ENCODE results near the gene NUP50. TPM values are rescaled to one million over a fixed set of nuclear protein-coding genes. Genes with fewer than 3 reads are reported as not detected.

Gene NUP50
- total RNA-seq, 1 experiment from 2014 or later, result 58.6 TPM

DNA sequence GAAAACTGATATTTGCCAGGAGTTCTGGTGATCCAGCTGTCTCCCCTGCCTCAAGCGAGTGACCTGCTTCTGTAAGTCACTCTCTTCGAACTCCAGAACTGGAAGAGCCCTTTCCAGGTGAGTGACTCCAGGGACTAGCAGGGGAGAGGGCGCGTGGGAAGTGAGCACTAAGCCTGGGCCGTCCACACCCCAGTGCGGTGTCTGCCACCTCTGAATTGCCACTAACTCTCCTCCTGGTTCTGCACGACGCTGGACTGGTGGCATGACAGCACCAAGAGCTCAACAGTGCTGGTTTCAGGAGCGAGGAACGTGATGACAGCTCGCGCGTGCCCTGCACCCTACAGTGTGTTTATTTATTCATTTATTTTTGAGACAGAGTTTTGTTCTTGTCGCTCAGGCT is 54.1 kb downstream of the NUP50 start:
- Histone ChIP-seq H3K4me1 (peaks cover 9% of the 10 kb centered on the region; the same call in 1 of the 2 replicates), H3K36me3 (no peaks in the 10 kb centered on the region), H3K9me3 (replicated peaks) (no peaks in the 10 kb centered on the region), H3K27me3 (no peaks in the 10 kb centered on the region), H3K27ac (no peak overlapping the region), H3K4me3 (no peak overlapping the region)
- no peak for DNase-seq

DNA sequence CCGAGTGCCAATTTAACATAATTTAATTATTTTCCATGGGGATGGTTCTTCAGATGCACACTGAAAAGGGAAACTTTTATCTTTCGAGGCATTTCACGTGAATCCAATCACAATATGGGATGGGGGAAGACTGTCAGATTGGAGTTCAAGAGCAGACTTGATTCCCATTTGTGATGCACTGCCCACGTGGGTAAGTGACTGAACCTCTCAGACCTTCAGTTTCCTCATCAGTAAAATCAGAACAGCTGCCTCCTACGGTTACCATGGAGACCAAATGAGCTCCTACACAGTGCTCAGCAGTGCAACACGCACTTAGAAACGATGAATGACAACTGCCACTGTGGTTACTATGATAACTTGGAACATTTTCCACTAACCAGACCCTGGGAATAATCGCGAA is 55.3 kb downstream of the NUP50 start:
- Histone ChIP-seq H3K4me1 (peaks cover 9% of the 10 kb centered on the region; the same call in 1 of the 2 replicates), H3K27me3 (no peaks in the 10 kb centered on the region), H3K4me3 (no peak overlapping the region), H3K27ac (no peak overlapping the region), H3K9me3 (replicated peaks) (no peaks in the 10 kb centered on the region), H3K36me3 (no peaks in the 10 kb centered on the region)
- peak; percentile 50 to 64 for DNase-seq

DNA sequence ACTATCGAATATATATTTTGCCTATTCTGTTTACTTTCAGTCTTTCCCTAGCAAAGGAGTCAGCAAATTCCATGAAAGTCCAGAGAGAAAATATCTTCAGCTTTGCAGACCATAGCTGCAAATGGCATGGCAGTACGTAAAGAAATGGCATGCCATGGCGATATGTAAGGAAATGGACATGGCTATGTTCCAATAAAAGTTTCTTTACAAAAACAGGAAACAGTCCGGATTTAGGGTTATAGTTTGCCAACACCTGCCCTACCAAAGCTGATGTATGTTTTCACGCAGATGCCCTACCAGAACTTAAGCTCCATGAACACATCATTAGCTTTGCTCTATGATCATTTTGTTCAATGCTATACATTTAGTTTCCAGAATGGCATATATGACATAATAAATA is 57.5 kb downstream of the NUP50 start:
- Histone ChIP-seq H3K27ac (no peak overlapping the region), H3K9me3 (replicated peaks) (no peaks in the 10 kb centered on the region), H3K36me3 (no peaks in the 10 kb centered on the region), H3K4me3 (no peak overlapping the region), H3K27me3 (no peaks in the 10 kb centered on the region), H3K4me1 (peaks cover 9% of the 10 kb centered on the region; the same call in 1 of the 2 replicates)
- no peak for DNase-seq

DNA sequence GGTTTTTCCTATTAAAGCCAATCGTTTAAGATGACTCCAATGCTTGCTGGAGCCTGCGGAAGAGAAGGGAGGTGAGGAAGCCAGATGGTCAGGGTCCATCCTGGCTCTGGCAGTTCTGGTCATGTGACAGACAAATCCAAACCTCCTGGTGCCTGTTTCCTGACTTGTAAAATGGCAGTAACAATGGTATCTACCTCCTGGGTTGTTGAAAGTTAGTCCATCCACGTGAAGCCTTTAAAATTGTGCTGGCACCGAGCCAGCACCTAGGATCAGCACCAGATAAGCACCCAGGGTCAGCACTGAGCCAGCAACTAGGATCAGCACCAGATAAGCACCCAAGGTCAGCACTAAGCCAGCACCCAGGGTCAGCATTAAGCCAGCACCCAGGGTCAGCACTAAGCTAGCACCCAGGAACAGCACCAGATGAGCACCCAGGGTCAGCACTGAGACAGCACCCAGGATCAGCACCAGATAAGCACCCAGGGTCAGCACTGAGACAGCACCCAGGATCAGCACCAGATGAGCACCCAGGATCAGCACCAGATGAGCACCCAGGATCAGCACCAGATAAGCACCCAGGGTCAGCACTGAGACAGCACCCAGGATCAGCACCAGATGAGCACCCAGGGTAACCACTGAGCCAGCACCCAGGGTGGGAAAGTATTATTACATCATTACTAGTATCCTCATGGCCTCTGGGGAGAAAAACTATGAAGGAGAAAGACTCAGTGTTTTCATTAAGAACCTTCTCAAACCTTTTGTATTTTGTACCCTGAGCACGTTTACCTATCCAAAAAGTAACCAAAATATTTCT is 59.8 kb downstream of the NUP50 start:
- Histone ChIP-seq H3K27me3 (no peaks in the 10 kb centered on the region), H3K36me3 (no peaks in the 10 kb centered on the region), H3K4me3 (no peak overlapping the region), H3K4me1 (peaks cover 4% of the 10 kb centered on the region; the same call in 1 of the 2 replicates), H3K27ac (no peak overlapping the region), H3K9me3 (replicated peaks) (no peaks in the 10 kb centered on the region)
- DNase-seq, result no peak

DNA sequence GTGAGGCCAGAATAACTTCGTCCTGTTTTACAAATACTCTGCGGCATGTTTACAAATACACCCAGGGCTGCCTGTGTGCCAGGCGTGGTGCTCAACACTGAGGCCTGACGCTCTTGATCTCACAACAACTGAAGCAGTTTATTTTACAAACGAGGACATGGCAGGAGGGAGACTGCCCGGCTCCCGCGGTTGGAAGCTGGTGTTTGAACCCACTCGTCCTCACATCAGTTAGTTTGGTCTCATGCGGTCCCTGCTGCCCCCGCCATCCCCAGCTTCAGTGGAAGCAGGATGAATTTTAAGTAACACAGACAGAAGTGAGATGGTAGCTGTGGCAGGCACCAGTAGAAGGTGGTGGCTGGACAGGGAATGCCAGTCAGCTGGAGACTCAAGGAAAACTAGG is 60.6 kb downstream of the NUP50 start:
- DNase-seq, result no peak
- no peaks in the 10 kb centered on the region for H3K4me1 ChIP-seq

DNA sequence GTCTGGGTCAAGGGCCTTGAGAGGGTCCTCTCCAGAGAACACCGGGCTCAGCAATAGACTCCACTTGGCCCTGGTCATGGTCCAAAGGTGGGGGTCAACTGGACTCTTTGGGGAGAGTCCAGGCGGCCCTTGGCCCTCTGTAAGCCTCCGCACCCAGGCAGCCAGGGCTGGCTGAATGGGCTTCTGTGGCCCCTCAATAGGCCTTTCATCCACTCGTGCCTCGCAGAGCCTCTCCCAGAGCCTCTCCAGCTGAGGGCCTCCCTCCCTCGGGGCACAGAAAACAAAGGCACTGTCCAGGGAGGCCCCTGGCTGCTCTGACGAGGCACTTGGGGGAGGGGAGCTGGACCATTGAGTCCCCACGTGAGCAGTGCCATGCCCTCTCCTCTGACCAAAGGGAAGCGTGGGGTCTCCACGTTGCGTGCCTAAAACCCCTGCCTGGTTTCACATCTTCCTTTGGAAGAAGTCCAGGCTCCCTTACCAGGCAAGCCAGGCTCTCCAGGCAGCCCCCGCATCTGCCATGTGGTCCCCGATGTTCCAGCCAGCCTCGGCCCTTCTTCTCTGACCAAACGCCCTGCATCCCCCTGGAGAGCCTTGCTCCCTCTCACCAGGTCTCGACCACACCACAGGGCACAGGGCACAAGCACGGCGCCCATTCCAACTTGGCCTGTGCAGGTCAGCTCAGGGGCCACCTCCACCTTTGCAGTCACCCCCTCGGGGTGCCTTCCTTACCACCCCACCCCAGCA is 61.4 kb downstream of the NUP50 start:
- Histone ChIP-seq H3K4me3 (no peak overlapping the region), H3K4me1 (no peaks in the 10 kb centered on the region), H3K27ac (no peak overlapping the region), H3K36me3 (no peaks in the 10 kb centered on the region), H3K27me3 (no peaks in the 10 kb centered on the region), H3K9me3 (replicated peaks) (no peaks in the 10 kb centered on the region)
- DNase-seq, result no peak

More for the DNA sequence above, 60.6 kb downstream of the NUP50 start:
- Histone ChIP-seq H3K4me3 (no peak overlapping the region), H3K36me3 (no peaks in the 10 kb centered on the region), H3K9me3 (replicated peaks) (no peaks in the 10 kb centered on the region), H3K27me3 (no peaks in the 10 kb centered on the region), H3K27ac (no peak overlapping the region)

DNA sequence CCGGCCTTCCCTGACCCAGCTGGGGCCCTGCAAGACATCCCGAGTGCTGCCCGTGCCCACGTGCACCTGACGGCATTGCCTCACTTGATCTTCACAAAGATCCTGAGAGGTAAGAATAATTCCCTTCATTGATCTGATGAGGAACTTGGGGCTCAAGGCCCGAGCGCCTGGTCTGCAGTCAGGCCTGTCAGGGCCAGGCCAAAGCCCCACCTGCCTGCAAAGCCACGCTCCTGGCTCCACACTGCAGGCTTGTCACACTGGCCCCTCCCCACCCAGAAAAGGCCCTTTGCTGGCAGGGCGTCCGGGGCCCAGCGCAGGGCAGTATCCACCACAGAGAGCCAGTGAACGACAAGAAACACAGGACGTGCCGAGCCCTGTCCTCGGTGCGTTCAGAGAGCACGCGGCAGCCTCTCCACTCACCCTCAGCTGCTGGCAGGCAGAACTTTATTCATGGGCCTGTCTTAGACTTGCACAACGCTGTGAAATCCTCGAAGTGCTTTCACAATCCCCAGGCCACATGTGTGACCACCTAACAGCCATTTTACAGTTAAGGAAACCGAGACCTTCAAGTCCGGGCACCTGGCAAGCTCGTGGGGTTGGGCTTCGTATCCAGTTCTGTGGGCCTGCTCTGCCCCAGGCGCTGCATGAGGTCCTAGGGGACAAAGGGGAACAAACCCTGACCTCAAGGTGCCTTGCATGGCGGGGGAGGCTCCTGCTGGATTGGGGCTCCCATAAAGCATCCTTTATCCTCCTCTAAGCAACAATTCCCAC is 62.2 kb downstream of the NUP50 start:
- H3K36me3 ChIP-seq, result no peaks in the 10 kb centered on the region
- H3K27ac ChIP-seq, result no peak overlapping the region
- no peaks in the 10 kb centered on the region for H3K9me3 ChIP-seq (replicated peaks)
- H3K4me3 ChIP-seq, result no peak overlapping the region
- H3K27me3 ChIP-seq, result no peaks in the 10 kb centered on the region
- DNase-seq, result no peak
- no peaks in the 10 kb centered on the region for H3K4me1 ChIP-seq

DNA sequence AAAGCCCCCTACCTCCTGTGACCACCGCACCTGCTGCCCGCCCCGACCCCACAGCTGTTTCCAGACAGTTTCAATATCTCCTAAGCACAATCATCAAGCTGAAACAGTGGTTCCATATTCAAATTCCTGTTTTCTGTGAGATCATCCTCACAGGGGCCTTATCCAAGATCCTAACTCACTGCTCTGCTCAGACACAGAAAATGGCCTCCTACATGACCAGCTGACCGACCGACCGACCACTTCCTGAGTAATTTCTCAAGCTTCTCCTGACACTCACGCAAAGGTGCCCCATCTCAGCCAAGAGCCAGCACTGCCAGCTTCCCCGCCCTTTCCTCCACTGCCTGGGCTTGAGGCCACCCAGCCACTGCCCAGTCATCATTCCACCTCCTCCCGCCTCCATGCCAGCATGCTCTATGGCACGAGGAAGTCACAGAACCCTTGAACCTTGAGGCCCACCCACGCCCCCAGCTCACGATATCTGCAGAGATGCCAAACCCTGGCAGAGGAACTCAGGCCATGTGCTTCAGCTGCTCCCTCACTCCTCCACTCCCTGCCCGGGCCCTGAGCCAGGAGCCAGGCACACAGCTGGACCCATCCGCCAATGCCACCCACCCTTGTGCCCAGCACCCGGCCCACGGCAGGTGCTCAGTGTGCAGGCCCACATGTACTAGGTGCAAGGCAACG is 62.9 kb downstream of the NUP50 start:
- H3K27me3 ChIP-seq, result no peaks in the 10 kb centered on the region
- no peaks in the 10 kb centered on the region for H3K36me3 ChIP-seq
- no peaks in the 10 kb centered on the region for H3K9me3 ChIP-seq (replicated peaks)
- no peak overlapping the region for H3K4me3 ChIP-seq
- no peak for DNase-seq
- no peaks in the 10 kb centered on the region for H3K4me1 ChIP-seq
- no peak overlapping the region for H3K27ac ChIP-seq

DNA sequence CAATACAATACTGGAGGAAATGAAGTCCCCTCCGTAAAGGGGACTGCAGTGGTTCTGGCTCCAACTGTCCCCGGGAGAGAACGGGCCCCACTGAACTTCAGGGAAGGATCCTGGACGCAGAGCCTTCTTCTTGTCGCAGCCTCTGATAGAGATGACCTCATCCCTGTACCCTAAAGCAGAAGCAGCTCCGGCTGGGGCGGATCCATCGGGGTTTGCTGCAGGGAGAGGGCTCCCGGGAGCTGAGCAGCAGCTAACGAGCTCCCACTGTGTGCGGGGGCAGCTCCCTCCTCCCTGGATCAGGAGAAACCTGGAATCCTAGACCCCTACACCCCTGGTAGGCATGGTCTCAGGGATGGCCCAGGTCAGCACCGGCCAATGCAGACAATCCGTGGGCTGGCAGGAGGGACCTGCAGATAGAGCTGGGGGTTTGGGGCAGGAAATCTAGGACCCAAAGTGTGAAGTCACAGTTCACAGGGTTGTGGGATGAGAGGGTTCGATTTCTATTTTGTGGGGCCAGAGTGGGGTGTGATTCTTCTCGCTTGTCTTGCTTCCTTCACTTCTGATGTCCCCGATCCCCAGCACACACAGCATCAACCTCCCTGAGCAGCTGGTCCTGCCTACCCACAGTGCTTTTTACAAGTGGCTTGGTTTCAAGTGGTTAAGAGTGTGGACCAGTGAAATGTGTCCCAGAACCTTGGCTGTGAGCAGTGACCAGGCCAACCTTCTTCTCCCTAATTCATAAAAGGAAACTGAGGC is 64.1 kb downstream of the NUP50 start:
- DNase-seq, result no peak
- no peaks in the 10 kb centered on the region for H3K9me3 ChIP-seq (replicated peaks)
- H3K27me3 ChIP-seq, result no peaks in the 10 kb centered on the region
- H3K36me3 ChIP-seq, result no peaks in the 10 kb centered on the region
- no peak overlapping the region for H3K27ac ChIP-seq
- H3K4me1 ChIP-seq, result no peaks in the 10 kb centered on the region
- H3K4me3 ChIP-seq, result no peak overlapping the region

DNA sequence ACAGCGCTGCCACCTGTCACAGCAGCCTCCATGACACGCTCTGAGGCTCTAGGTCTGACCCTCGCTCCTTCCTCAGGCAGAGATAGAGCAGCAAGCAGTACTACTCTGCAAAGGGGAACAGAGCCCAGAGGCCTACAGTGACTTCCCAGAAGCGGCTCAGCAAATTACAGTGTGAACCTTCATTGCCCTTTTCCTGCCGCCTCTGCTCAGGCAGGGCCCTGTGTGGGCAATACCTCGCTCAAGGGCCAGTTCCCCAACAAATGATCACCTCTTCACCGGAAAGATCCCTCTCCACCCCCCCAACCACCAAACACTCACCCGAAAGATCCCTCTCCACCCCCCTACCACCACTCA is 64.7 kb downstream of the NUP50 start:
- no peak overlapping the region for H3K4me3 ChIP-seq

DNA sequence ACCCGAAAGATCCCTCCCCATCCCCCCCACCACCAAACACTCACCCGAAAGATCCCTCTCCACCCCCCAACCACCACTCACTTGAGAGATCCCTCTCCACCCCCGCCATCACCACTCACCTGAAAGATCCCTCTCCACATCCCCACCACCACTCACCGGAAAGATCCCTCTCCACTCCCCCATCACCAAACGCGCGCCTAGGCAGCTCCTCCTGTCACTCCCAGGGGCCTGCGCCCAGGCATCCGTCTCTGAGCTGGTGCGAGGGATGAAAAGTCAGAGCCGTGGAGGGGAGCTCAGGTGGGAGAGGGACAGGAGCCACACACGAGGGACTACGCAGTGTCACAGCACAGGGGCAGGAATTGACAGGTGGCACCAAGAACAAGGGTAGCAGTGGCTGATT is 65.5 kb downstream of the NUP50 start:
- no peaks in the 10 kb centered on the region for H3K9me3 ChIP-seq (replicated peaks)
- H3K36me3 ChIP-seq, result no peaks in the 10 kb centered on the region
- DNase-seq, result no peak
- no peaks in the 10 kb centered on the region for H3K4me1 ChIP-seq
- no peak overlapping the region for H3K4me3 ChIP-seq
- no peaks in the 10 kb centered on the region for H3K27me3 ChIP-seq
- H3K27ac ChIP-seq, result no peak overlapping the region

More for the DNA sequence above, 64.7 kb downstream of the NUP50 start:
- DNase-seq, result no peak
- Histone ChIP-seq H3K27me3 (no peaks in the 10 kb centered on the region), H3K4me1 (no peaks in the 10 kb centered on the region), H3K9me3 (replicated peaks) (no peaks in the 10 kb centered on the region), H3K36me3 (no peaks in the 10 kb centered on the region), H3K27ac (no peak overlapping the region)

DNA sequence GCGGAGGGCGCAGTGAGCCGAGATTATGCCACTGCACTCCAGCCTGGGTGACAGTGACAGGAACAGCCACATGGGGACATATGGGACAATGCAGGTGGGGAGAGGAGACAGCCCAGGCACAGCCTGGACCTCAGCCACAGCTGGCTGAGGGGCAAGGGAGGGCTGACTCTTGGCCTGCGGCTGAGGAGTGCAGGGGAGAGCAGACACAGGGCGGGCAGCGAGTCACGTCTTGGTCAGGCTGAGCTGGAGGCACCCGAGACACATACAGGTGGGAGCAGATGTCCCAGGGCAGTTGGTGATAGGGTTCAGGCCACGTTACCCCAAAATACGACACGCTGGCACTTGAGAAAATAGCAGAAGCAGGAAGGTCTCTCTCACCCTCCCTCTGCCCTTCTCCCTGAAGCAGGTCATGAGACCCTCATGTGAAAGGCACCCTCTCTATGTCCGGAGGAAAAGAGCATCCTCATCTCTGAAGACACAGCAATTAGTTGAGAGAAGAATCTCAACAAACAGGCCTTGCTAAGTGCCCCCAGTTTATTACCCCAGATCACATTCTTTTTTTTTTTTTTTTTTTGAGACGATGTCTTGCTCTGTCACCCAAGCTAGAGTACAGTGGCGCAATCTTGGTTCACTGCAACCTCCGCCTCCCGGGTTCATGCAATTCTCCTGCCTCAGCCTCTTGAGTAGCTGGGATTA is 66.4 kb downstream of the NUP50 start:
- no peak for DNase-seq
- no peaks in the 10 kb centered on the region for H3K27me3 ChIP-seq

DNA sequence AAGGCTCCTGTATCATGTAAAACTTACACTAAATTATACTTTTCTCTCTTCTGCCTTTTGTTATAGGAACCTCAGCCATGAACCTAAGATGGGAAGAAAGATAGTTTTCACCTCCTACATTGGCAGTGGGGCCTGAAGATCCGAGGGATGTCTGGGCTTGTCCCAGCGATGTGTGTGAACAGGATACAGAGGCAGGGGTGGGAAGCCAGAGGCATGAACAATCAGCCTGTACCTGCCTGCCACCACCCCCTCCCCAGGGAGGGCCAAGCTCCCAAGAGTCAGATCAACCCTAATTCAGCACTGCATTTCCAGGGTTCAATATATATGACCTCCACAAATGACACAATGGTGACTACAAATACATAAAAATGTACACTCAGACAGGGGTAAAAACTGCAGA is 67.6 kb downstream of the NUP50 start:
- Histone ChIP-seq H3K27me3 (no peaks in the 10 kb centered on the region), H3K9me3 (replicated peaks) (no peaks in the 10 kb centered on the region), H3K27ac (no peak overlapping the region), H3K4me1 (no peaks in the 10 kb centered on the region), H3K4me3 (no peak overlapping the region), H3K36me3 (no peaks in the 10 kb centered on the region)
- no peak for DNase-seq

More for the DNA sequence above, 66.4 kb downstream of the NUP50 start:
- H3K4me1 ChIP-seq, result no peaks in the 10 kb centered on the region
- H3K27ac ChIP-seq, result no peak overlapping the region
- H3K36me3 ChIP-seq, result no peaks in the 10 kb centered on the region
- H3K4me3 ChIP-seq, result no peak overlapping the region
- no peaks in the 10 kb centered on the region for H3K9me3 ChIP-seq (replicated peaks)
